HG02938 (cell line): Measurements from ENCODE around the gene TMEM179.
"Not testable (repeated sequence)": the region's sequence is repeated elsewhere in the genome, so short reads cannot be mapped to it uniquely, and the experiment has no call there.

Source experiments
- ATAC-seq: cut with Tn5 transposase; IDR thresholded peaks from one replicate; pipeline ENCODE4 v1.9.1; 2021; ENCODE audit warnings: mild to moderate bottlenecking, moderate library complexity; ENCODE audit not compliant: unreplicated experiment

TMEM179 gene

DNA sequence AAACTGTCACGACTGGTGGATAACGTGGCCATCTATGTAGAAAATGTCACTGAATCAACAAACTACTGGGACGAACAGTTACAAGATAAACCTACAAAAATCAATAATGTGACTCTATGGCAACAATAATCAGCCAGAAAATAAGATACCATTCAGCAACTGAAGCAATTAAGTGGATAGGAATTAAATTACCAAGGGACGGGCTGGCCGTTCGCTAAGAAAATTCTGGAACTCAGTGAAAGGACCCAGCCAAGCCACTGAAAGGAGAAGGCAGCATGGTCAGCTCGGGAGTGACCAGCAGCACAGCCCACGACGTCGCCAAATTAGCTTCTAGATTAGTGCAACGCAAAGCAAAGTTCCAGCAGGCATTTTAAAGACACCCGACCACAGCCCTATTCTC lies 33.6 kb upstream of the TMEM179 start:
- ATAC-seq, result no peak

DNA sequence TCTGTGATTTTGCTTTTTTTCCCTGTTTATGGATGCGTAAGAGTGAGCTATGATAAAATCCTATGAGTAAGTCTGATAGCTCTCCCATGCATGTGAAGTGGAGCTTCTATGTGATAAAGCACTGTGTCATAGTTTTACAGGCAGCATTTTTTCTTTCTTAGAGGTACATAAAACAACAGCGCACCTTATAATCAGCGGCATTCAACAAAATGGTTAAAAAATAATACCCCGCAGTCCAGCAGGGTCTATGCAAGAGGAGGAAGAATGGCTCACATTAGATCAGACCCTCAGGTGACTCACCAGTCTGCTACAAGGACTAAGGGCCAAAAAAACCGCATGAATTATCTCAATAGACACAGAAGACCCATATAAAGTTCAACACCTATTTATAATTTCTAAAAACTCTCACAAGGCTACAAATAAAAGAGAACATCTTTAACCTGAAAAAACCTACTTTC lies 33.0 kb upstream of the TMEM179 start:
- ATAC-seq, result no peak

DNA sequence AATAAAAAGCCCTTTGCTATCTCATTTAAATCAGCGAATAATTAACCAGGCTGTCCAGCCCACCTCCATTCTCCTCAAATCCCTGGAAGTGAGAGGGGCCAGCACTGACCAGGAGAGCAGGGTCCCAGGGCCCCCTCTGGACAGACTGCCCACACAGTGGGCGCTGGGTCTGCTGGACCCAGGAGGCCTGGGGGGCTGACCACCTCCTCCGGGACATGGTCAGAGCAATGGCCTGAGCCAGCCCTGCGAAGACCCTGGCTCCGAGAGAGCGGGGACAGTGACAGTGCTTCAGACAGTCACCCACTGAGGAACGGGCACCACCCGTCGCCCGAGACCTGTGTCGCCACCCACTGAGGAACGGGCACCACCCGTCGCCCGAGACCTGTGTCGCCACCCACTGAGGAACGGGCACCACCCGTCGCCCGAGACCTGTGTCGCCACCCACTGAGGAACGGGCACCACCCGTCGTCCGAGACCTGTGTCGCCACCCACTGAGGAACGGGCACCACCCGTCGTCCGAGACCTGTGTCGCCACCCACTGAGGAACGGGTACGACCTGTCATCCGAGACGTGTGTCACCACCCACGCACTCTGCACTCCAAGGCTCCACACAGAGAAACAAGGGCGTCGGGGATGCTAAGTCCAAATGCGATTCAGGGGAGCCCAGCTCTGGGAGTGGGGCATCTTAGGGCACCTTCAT lies 32.4 kb upstream of the TMEM179 start:
- ATAC-seq, result not testable (repeated sequence)

DNA sequence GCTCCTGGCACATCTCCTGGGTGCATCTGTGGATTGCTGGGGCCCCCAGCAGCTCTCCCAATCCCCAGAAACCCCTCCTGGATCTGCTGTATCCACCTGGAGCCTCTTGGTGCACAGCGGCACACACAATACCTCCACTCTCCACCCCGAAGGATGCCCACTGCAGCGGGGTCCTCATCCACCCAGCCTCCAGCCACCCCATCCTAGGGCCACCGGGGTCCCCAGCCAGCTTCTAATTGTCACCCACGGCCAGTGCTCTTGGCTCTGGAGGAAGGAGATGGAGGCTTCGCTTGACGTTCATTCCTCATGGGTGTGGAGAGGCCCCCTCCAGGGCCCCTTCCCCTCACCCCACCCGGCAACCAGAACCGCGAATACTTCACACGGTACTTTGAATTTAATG lies 31.6 kb upstream of the TMEM179 start:
- no peak for ATAC-seq

DNA sequence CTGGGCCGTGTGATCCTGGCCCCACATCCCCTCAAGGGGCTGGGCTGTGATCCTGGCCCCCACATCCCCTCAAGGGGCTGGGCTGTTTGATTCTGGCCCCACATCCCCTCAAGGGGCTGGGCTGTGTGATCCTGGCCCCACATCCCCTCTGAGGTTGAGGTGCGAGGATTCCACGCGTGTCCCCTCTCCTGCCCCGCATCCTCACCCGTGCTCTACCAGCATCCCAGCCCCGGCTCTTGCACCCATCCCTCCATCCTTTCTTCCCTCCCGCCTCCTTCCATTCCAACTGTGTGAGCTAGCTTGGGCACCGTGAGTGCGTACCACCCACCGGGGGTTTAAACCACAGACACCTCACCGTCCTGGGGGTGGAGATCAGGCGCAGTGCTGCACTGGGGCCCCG lies 31.1 kb upstream of the TMEM179 start:
- ATAC-seq, result no peak

DNA sequence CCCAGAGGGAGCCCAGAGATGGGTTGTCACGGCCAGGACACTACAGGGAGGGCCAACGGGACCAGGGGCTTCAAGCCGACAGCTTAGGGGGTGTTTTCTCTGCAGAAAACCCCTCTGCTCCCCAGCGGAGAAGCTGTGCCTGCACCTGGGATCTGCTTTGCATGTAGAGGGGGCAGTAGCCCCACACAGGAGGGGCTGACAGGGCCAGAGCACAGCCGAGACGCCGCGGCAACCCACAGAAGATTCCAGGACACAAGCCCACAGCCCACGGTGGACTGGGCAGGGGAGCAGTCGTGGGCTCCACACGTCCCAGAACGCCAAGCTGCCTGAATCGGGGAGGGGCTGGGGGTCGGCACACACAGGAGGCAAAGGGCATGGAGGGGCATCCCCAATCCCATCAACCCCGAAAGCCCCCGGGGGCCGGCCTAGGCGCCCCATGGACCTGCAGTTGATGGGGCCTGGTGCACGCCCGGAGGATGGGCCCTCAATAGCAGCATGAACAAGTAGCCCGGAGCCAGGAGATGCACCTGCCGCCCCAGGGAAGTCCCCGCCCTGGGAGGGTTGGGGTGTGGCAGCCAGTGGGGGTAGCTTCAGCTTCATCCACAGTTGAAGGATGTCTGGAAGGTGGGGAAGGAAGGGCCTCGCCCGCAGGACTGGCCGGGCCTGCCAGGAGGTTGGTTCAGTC lies 30.5 kb upstream of the TMEM179 start:
- no peak for ATAC-seq

DNA sequence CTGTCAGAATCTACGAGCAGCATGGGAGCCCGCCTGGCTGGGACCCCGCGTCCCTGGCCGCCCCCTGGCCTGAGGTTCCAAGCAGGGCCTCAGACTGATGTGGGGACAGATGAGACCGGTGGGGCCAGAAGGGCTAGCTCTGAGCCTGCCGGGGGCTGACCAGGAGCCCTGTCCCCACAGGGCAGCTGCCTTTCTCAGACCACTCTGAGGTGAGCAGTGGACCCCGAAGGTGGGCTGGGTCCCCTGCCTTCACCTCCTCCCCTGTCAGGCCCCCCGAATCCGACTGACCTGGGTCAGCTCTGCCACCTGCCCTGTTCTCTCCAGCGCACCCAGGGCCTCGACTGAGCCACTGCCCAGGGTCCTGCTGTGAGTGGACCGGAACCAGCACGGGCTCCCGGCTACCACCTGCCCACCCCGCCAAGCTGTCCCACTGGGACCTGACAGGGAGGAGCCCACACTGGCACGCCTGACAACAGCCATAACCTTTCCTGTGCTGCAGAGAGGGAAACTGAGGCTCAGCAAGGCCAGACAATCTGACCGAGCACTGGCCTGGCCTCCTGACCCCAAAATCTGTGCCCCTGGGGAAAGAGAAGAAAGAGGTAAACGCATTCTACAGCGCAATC lies 29.7 kb upstream of the TMEM179 start:
- ATAC-seq, result no peak

DNA sequence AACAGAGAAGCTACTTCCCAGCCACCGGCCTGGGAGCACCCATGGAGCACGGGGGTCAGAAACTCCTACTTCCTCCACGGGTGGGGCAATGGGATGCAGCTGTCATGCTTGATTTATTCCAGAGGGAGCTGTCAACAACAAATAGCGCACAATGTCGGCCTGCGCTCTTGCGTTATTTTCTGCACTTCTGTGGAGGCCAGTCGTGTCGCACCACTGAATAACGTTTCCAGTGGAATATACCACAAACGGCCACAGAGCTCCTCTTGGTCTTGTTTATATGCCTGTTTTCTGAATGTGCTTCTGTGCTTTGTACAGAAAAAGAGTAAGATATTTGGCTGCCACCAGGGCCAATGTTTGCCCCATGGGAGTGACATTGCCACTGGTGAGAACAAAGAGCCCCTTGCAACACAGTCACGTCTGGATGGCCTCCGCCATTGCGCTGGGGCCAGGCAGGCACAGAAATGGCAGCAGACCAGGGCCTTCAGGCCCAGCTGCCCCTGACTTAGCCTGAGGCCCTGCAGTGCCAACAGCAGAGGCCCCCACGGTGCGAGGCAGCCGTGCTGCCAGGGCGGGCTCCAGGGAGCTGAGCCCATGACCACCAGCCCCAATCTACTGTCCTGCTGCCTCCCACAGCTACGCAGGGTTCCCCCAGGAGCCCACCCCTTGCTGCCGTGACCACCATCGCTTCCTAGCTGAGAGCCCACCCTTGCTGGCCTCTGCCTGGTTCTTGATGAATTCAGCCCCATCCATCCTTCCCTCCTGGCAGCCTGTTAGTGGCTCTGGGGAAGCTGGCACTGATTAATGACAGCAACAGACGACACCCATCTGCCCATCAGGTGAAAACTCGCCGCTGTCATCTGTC lies 28.9 kb upstream of the TMEM179 start:
- ATAC-seq, result no peak

DNA sequence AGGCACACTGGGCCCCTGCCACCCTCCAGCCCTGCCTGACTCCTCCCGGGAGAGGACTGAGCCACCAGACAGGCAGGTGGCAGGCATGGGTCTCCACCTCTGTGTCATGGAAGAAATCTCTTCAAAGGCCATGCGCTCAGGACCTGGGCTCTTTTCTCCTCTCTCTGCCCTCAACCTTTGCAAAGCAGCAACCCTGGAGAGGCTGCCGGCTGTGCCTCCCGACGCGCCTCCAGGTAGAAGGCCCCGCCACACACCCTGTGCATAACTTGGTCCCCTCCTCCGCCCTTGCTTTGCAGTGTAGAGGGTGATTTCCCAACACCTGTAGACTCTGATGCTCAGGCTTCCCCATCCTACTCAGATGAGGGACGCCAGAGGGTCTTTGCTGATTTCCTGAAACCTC lies 28.2 kb upstream of the TMEM179 start:
- ATAC-seq, result no peak

DNA sequence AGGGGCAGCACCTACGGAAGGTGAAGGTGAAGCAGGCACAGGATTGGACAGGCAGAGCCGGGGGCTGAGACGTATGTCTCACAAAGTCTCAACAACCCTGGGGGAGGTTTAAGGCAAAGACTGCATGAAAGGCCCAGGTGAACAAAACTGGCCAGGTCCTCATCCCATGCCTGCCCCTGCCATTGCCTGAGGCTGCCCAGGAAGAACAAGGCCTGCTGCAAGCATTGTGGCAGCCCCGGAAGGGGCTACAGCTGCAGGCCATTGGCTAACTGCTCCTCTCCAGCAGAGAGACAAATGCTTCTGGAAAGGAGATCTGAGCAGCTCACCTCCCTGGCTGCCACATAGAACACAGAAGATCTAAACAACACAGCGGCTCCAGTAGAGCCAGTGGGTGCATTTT lies 20.4 kb upstream of the TMEM179 start:
- ATAC-seq, result no peak

DNA sequence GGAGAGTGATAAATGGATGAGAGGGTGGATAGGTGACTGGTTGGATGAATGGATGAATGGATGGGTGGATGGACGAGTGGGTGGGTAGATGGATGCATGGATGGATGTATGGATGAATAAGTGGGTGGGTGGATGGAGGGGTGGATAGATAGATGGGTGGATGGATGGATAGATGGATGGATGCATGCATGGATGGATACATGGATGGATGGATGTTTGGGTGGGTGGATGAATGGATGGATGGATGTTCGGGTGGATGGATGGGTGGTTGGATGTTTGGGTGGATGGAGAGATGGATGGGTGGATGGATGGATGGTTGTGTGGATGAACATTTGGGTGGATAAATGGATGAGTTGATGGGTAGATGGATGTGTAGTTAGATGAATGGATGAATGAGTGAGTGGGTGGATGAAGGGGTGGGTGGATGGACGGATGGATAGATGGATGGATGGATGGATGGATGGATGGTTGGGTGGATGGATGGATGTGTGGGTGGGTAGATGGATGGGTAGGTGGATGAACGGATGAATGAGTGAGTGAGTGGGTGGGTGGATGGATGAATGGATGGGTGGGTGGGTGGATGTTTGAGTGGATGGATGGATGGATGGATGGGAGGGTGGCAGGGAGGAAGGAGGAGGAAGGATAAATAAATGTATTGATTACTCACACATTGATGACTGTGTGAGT lies 9.7 kb upstream of the TMEM179 start:
- ATAC-seq, result no peak

DNA sequence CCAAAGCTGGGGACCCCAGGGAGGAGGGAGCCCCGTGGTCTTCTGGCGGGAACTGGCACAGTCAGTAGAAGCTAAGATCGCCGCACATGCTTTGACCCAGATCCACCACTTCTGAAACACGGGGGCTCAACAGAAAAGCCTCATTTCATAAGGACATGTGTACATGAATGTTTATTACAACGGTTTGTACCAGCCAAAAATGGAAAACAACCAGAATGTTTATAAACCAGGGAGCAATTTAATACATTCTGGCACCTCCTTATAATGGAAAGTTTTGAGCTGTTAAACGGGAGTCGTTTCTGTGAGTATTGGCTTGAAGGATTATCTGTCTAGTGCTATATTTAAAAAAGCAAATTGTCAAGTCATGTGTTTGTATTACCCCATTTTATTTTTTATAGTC lies 7.3 kb upstream of the TMEM179 start:
- ATAC-seq, result no peak

DNA sequence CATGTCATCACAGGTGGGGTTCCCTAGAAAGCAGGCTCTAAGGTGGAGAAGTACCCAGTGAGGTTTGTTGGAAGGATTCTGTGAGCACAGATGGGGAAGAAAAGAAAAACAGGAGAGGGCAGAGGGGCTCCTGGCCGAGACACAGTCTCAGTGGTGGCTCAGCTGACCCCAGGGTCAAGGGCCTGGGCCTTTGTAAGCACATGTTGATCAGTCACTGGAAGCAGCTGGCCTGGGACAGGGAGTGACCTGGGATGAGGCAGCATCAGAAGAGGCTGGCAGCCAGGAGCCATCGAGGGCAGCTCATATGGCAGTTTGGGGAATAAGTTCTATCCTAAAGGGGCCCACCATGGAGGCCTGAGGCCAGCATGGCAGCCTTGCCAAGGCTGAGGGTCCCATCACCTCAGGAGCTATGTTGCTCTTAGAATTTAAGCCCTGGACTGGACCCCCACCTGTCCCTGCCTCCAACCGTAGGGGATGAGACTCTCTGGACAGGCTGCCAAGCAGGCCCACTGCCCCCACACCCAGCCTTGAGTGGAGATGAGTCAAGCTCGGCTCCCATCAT lies 6.3 kb upstream of the TMEM179 start:
- no peak for ATAC-seq

DNA sequence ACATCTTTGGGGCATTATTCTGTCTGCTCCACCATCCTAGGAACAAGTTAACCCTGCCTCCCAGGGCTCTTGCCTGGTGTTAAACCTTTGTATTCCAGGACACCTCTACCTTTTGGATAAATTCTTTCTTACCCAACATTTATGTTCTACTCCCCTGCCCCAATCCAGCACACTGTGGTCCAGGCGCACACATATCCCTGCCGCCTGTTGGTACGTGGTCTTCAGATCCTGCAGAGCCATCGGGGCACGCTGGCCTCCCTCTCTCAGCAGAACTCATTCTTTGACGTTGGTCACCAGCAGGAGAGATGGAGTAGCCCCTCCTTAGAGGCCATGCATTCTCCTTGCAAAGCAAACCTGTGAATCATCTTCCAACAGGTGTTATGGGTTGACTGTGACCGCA lies 5.1 kb upstream of the TMEM179 start:
- no peak for ATAC-seq

DNA sequence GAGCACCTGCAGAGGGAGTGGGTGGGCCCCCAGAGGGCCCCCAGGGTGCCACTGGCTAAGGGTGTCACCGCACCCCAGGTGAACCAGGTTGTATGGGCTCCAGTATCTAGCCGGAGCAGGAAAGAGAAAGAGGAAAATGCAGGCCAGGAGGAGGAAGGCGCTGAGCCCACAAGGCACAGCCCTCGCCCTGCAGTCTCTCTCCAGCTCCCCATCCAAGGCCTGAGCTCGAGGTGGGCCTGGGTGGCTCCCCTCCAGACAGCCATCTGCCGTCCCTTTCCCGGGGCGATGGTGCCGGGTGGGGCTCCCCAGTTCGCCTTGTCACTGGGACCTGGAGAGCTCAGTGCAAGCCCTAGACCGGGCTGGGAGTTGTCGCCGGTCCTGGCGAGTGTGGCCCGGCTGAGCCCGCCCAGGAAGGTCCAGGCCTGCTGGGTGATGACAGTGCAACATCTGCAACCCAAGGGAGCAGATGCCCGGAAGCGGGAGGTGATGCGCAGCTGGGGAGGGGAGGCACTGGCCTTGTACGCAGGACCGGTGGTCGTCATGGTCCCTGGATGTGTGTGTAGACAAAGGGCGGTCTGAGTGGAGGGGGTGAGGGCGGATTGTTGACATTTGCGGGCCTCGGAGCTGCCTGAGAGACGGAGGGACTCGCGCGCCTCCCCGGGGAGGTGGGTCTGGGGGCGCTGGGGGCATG lies 716 bp downstream of the TMEM179 start:
- no peak for ATAC-seq

DNA sequence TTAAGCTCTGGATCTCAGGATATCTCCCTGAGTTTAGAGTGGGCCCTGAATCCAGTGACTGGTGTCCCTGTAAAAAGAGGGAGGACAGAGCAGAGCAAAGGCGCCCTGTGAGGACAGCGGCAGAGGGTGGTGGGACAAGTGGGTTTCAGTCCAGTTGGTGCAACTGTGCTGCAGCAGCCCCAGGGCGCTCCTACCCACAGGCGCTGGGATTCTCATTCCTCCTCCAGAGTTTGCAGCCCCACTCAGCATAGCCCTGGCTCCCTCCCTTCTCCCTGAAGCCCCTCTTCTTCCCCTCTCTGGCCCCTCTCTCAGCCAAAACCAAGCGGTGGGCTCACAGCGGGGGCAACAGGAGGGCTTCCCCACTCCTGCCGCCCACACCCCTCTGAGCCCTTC lies 1.6 kb downstream of the TMEM179 start:
- ATAC-seq, result no peak

DNA sequence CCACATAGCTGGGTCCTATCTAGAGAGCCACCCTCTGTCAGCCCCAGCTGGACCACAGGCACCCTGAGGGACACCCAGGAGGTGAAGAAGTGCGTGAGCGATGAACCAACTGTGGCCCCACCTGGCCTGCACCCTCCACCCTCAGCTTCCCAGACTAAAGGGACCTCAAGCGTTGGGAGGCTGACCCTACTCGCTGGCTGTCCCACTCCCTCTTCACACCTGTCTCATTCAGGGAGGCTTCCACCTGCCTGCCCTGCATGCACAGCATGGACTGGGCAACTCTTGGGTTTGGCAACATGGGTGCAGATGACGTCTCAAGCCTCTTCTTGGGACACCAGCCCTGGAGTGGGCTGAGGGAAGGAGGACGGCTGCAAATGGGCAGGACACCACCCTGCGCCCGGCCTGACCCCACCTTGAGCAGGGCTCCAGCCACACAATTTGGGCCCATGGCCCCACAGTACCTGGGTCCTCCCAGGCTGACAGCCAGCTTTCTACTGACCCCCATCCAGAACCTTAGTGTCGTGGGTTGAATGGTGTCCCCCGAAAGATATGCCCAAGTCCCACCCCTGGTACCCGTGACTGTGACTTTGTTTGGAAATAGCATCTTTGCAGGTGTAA lies 2.1 kb downstream of the TMEM179 start:
- ATAC-seq, result no peak

DNA sequence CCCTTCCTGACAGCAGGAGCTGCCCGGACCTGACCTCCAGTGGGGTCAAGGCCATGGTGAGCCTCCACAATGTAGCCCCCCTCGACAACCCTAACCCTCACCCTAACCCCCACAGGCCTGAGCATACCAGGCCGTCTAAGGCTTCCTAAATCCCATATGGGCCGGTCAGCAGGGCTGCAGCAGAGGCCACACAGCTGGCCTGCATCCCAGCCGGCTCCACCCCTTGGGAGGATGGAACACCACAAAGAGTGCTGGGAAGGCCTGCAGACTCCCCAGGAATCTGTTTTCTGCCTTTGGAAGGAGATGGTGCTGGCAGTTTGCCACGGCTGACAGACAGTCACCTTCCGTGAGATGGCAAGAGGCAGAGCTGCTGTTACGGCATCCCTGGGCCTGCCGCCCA lies 2.8 kb downstream of the TMEM179 start:
- no peak for ATAC-seq

DNA sequence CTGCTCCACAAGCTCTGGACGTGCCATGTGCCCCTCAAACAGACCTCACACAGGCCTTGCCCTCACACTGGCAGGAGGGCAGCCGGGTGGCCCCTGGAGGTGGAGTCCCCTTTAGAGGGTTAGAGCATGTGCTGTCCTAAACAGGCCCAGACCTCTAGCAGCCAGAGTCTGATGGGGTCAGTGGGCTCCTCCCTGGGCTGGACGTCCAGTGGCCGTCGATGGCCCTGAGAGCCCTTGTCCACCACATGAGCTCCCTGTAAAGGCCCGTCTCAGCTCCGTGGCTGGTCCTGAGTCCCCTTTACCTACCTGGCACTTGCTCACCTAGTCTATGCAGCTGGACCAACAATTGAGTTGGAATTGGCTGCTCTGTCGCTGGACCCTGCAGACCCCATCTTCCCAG lies 3.8 kb downstream of the TMEM179 start:
- ATAC-seq, result no peak
